ENCODE results near the gene SLC24A5. TPM values are rescaled to one million over a fixed set of nuclear protein-coding genes. Genes with fewer than 3 reads are reported as not detected.

The SLC24A5 gene
- total RNA-seq, 4 donors from 2014 or later, result 3.9 to 13.0 (median 6.9) TPM

- 68% methylated on average over 6 of the region's 6 CpGs for WGBS
- no peaks in the 10 kb centered on the region for H3K27me3 ChIP-seq
- H3K4me1 ChIP-seq, result peaks cover 15% of the 10 kb centered on the region
- TF ChIP-seq POLR2AphosphoS5 (IDR thresholded peaks at IDR 0.05) (no peak), EP300 (IDR thresholded peaks at IDR 0.05) (no peak), CTCF (IDR thresholded peaks at IDR 0.05) (no peak), POLR2A (IDR thresholded peaks at IDR 0.05) (no peak)
- no peaks in the 10 kb centered on the region for H3K9me3 ChIP-seq
- H3K36me3 ChIP-seq, result no peaks in the 10 kb centered on the region
- no peak overlapping the region for H3K27ac ChIP-seq
- no peak for DNase-seq (ENCODE audit: low spot score in 2 of 2)
- no peak overlapping the region for H3K4me3 ChIP-seq
These were observed 31.1 kb upstream of the SLC24A5 start for GRCh38 chr15:48089702-48090101.

- Histone ChIP-seq H3K9me3 (no peaks in the 10 kb centered on the region), H3K36me3 (no peaks in the 10 kb centered on the region), H3K4me1 (peaks cover 15% of the 10 kb centered on the region), H3K27me3 (no peaks in the 10 kb centered on the region), H3K4me3 (no peak overlapping the region), H3K27ac (no peak overlapping the region)
- TF ChIP-seq POLR2AphosphoS5 (IDR thresholded peaks at IDR 0.05) (no peak), CTCF (IDR thresholded peaks at IDR 0.05) (no peak), EP300 (IDR thresholded peaks at IDR 0.05) (no peak), POLR2A (IDR thresholded peaks at IDR 0.05) (no peak)
- no peak for DNase-seq (ENCODE audit: low spot score in 2 of 2)
- WGBS, result 71% methylated on average over 2 of the region's 2 CpGs
These were observed 30.7 kb upstream of the SLC24A5 start for GRCh38 chr15:48090115-48090514.

GRCh38 chr15:48090666-48091065, 30.1 kb upstream of the SLC24A5 start:
- peaks cover 10% of the 10 kb centered on the region for H3K4me1 ChIP-seq
- H3K9me3 ChIP-seq, result no peaks in the 10 kb centered on the region
- DNase-seq (ENCODE audit: low spot score in 2 of 2), result no peak
- no peak overlapping the region for H3K4me3 ChIP-seq
- no peaks in the 10 kb centered on the region for H3K36me3 ChIP-seq
- no peak overlapping the region for H3K27ac ChIP-seq
- TF ChIP-seq POLR2A (IDR thresholded peaks at IDR 0.05) (no peak), EP300 (IDR thresholded peaks at IDR 0.05) (no peak)
- H3K27me3 ChIP-seq, result no peaks in the 10 kb centered on the region
- WGBS, result 48% methylated on average over 3 of the region's 3 CpGs

GRCh38 chr15:48091522-48091921, 29.3 kb upstream of the SLC24A5 start:
- Histone ChIP-seq H3K9me3 (no peaks in the 10 kb centered on the region), H3K27me3 (no peaks in the 10 kb centered on the region), H3K4me3 (no peak overlapping the region), H3K4me1 (peaks cover 3% of the 10 kb centered on the region), H3K27ac (no peak overlapping the region), H3K36me3 (no peaks in the 10 kb centered on the region)
- whole genome bisulfite sequencing, result 64% methylated on average over 4 of the region's 4 CpGs
- no peak for TF ChIP-seq CTCF (IDR thresholded peaks at IDR 0.05)
- no peak for TF ChIP-seq POLR2A (IDR thresholded peaks at IDR 0.05)
- TF ChIP-seq EP300 (IDR thresholded peaks at IDR 0.05), result no peak
- TF ChIP-seq POLR2AphosphoS5 (IDR thresholded peaks at IDR 0.05), result no peak
- no peak for DNase-seq (ENCODE audit: low spot score in 2 of 2)

- no peak overlapping the region for H3K4me3 ChIP-seq
- no peak for DNase-seq (ENCODE audit: low spot score in 2 of 2)
- no peaks in the 10 kb centered on the region for H3K9me3 ChIP-seq
- H3K36me3 ChIP-seq, result no peaks in the 10 kb centered on the region
- TF ChIP-seq POLR2A (IDR thresholded peaks at IDR 0.05) (no peak), EP300 (IDR thresholded peaks at IDR 0.05) (no peak), CTCF (IDR thresholded peaks at IDR 0.05) (no peak), POLR2AphosphoS5 (IDR thresholded peaks at IDR 0.05) (no peak)
- no peaks in the 10 kb centered on the region for H3K27me3 ChIP-seq
- WGBS, result 71% methylated on average over 4 of the region's 4 CpGs
- no peak overlapping the region for H3K27ac ChIP-seq
- no peaks in the 10 kb centered on the region for H3K4me1 ChIP-seq
These were observed 24.4 kb upstream of the SLC24A5 start for GRCh38 chr15:48096355-48096786.

- 36% methylated on average over 2 of the region's 2 CpGs for WGBS
- Histone ChIP-seq H3K27me3 (no peaks in the 10 kb centered on the region), H3K4me1 (no peaks in the 10 kb centered on the region), H3K36me3 (no peaks in the 10 kb centered on the region), H3K4me3 (no peak overlapping the region), H3K27ac (no peak overlapping the region), H3K9me3 (no peaks in the 10 kb centered on the region)
- no peak for DNase-seq (ENCODE audit: low spot score in 2 of 2)
- TF ChIP-seq CTCF (IDR thresholded peaks at IDR 0.05) (no peak), EP300 (IDR thresholded peaks at IDR 0.05) (no peak), POLR2A (IDR thresholded peaks at IDR 0.05) (no peak), POLR2AphosphoS5 (IDR thresholded peaks at IDR 0.05) (no peak)
These were observed 24.0 kb upstream of the SLC24A5 start for GRCh38 chr15:48096813-48097212.
